GM12801 (cell line): ENCODE results near the gene FOSL1.

Experiments used
- CTCF ChIP-seq: IDR thresholded peaks from one replicate; pipeline ENCODE4 v1.5.1; 2011; ENCODE audit warnings: control low read depth; ENCODE audit not compliant: insufficient read length; ENCODE audit errors: extremely low read depth

The FOSL1 gene

GRCh38 chr11:65944191-65944590, 44.0 kb upstream of the FOSL1 start:
- no peak for TF ChIP-seq CTCF

GRCh38 chr11:65942531-65942930, 42.3 kb upstream of the FOSL1 start:
- TF ChIP-seq CTCF, result no peak

GRCh38 chr11:65941720-65942310, 41.6 kb upstream of the FOSL1 start:
- no peak for TF ChIP-seq CTCF

GRCh38 chr11:65937766-65938165, 37.6 kb upstream of the FOSL1 start:
- TF ChIP-seq CTCF, result no peak

GRCh38 chr11:65934014-65934413, 33.8 kb upstream of the FOSL1 start:
- no peak for TF ChIP-seq CTCF

- TF ChIP-seq CTCF, result no peak
These were observed 32.4 kb upstream of the FOSL1 start for GRCh38 chr11:65932558-65932919.

GRCh38 chr11:65931773-65932557, 31.8 kb upstream of the FOSL1 start:
- no peak for TF ChIP-seq CTCF
